Astrocyte of the spinal cord (primary cell): ENCODE results near the gene NUP54.
A peak's percentile ranks its signal among the peaks of the same experiment; 100 is the strongest.

Source experiments
- DNase-seq: peaks from one replicate; pipeline ENCODE4 v3.0.0; 2011; ENCODE audit warnings: low read depth, low spot score
- H3K4me3 ChIP-seq: 2 replicates; pipeline ENCODE4 v1.5.1; 2011; ENCODE audit warnings: low read depth, mild to moderate bottlenecking, low read length, moderate library complexity
- in situ Hi-C: cut with HindIII; loops from 2 replicates; pipeline ENCODE4 v1.10.0; 2017; ENCODE audit warnings: low sequenced_read_pairs
- TF ChIP-seq, protein P1 (sequence below): IDR thresholded peaks from 2 replicates; pipeline ENCODE4 v1.5.1; 2012; ENCODE audit warnings: low read depth, mild to moderate bottlenecking, low read length, inconsistent platforms

The NUP54 gene

DNA sequence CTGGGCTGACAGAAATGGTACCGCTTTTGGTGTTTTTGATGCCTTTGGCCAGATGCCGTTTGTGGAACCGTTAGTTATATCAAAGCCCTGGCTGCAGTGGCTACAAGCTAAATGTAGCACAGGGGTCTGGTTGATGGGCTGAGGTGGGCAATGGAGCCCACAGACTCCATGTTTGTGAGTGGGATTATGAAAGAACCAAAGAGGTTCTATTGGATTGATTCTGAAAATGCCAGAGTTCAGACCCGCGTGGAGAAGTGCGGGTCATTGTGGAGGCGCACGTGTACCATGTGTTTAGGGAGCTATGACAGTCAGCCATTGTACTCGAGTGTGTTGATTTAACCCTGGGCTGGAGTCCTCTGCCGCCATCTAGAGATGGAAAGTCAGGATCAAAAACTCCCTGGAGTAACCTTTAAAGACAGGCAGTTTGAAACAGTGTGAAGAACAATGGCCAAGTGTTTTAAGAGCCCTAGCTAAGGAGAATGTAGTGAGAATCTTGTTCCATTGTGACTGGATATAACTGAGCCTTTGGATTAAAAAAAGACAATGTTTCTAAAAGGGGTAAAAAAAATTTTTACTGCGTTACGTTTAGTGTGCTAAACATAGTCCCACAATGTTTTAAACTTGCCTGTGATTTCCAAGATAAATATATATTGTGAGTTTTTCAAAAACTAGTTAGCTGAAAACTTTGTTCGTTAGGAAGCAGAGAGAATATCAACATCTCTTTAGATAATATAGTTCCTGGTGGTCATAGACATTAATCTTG is 61.0 kb downstream of the NUP54 start:
- DNase-seq = peak; percentile 53

DNA sequence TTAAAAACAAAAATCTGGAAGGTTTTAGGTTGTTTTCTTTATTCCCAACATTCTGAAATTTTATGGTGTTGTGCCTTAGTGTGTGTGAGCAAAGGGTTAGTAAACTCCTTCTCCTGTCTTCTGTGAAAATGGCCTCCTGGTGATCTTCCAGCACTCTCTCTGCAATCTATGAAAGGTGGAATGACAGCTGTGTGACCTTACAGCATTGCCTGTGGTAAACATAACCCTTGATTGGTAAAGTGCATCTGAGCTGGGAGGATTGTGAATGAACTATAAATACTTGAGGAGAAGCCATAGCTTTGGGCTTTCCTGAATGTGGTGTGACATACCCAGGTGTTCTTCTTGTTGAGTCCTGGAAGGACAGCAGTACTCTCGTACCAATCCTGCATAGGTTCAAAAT is 63.7 kb downstream of the NUP54 start:
- DNase-seq = no peak
- TF ChIP-seq, protein P1, sequence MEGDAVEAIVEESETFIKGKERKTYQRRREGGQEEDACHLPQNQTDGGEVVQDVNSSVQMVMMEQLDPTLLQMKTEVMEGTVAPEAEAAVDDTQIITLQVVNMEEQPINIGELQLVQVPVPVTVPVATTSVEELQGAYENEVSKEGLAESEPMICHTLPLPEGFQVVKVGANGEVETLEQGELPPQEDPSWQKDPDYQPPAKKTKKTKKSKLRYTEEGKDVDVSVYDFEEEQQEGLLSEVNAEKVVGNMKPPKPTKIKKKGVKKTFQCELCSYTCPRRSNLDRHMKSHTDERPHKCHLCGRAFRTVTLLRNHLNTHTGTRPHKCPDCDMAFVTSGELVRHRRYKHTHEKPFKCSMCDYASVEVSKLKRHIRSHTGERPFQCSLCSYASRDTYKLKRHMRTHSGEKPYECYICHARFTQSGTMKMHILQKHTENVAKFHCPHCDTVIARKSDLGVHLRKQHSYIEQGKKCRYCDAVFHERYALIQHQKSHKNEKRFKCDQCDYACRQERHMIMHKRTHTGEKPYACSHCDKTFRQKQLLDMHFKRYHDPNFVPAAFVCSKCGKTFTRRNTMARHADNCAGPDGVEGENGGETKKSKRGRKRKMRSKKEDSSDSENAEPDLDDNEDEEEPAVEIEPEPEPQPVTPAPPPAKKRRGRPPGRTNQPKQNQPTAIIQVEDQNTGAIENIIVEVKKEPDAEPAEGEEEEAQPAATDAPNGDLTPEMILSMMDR = no peak
- in situ Hi-C loops = no loop called here
- no peak overlapping the region for H3K4me3 ChIP-seq

More for the DNA sequence above, 61.0 kb downstream of the NUP54 start:
- in situ Hi-C loops = no loop called here
- TF ChIP-seq, protein P1 = peak; percentile 66
- H3K4me3 ChIP-seq = no peak overlapping the region

DNA sequence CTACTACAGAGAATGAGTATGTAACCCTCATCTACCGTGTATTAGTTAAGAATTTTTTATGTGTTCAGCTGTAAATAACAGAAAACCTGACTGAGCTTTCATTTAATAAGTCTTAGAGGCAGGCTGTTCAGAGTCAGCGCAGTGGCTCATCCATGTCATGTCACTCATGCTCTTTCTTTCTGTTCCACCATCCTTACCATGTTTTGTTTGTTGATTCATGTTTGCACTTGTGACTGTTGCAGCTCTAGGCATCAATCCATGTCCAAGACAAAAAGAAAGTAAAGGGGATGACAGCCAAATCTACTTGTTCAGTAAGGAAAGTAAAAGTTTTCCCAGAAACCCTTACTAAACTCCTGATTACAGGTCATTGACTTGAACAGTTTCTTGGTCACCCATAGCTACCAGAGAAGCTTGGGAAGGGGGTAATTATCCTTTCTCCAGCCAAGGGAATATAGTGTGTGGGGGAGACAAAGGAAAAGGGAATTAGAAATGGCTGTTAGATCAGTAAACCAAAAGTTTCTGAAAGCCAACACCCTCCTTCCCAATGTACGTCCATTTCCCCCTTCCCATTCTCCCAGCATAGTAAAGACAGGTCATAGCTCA is 64.7 kb downstream of the NUP54 start:
- in situ Hi-C loops = no loop called here
- no peak overlapping the region for H3K4me3 ChIP-seq
- TF ChIP-seq, protein P1 = no peak
- no peak for DNase-seq

DNA sequence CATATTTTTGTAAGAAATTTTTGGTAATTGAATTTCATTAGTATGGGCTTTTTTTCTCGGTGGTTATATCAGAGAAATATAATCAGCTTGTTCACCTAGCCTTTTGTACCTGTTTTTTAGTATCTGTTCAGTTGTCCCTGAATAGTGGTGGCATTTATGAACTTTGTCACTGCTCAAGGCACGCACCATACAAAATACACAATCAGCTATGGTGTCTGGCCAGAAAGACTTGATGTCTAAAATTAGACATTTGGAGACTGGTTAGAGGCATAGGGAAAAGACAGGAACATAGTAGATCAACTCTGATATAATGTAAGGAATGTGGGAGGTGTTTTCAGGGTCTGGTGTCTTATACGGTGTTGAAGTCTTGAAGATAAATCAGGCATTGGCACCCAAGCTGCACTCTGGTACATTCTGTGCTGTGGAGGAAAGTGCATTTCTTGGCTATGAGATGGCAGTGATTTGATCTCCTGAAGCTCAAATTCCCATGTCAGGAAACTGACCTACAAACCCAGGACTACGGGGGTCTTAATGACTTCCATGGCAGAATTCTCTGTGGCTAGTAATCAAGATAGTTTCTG is 70.1 kb downstream of the NUP54 start:
- in situ Hi-C loops = no loop called here
- H3K4me3 ChIP-seq = no peak overlapping the region
- DNase-seq = peak; percentile 5
- TF ChIP-seq, protein P1 = no peak

DNA sequence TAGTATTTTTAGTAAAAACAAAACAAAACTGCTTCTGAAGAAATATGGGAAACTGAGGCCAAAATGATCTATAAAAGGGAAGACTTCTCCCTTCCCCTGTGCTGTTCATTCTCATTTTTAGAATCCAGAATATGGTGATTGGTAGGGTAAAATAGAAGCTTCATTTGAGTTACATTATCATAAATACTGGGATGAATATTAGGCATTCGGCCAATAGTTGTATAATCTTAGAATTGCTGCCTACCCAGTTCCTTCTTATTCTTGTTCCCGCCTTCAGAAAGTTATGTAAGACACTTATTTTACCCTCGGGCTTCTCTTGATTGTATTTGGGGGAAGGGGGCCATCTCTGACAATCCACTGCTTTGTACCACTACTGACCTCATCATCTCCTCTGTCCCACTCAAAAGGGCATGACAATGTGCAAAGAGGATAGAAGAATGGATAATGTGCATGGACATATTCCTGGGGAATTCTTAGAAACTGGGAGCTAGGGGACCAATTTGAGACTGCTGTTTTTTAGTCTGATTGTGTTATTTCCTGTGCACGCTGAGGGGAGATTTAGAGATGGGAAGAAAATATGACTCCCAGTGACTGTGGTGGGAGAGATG is 73.1 kb downstream of the NUP54 start:
- DNase-seq = no peak
- TF ChIP-seq, protein P1 = no peak
- in situ Hi-C loops = no loop called here
- no peak overlapping the region for H3K4me3 ChIP-seq

DNA sequence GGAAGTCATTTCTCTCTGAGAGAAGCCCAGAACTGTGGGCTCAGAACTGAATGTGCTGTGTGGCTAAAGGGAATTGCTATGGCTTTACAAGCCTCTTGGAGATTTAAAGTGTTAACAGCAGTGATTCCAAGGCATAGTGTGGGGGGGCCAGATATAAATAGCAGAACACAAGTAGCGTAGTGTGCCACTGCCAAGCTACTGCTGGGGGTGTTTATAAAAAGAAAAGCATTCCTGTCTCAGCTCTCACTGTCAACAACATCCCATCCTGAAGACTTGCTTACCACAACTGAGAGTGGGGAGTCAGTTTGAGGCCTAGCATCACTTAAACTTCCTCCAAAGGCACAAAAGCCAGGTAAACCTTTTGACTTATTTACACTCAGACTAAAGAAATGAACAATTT is 73.7 kb downstream of the NUP54 start, which contains the start of gene ART3:
Gene ART3, plus strand, starts transcription at position 242 of the 400 bp plus-strand sequence. CDS start 1,181 bp downstream, outside the sequence.
- TF ChIP-seq, protein P1 = no peak
- in situ Hi-C loops = no loop called here
- H3K4me3 ChIP-seq = no peak within 1 kb of the TSS
- DNase-seq = no peak
